Fibroblast of lung (primary cell): Measurements from ENCODE around the gene IRAG1. TPM values are rescaled to one million over a fixed set of nuclear protein-coding genes. Genes with fewer than 3 reads are reported as not detected.

Experiments
- DNase-seq, 2 donors: peaks; one replicate each; pipeline versions ENCODE4 v3.0.0 to v3.0.0-alpha.2; 2010; ENCODE audit warnings: low read depth in 2 of 2
- H2AFZ ChIP-seq: 2 replicates; pipeline ENCODE4 v1.5.1; 2012; ENCODE audit warnings: low read length, control low read depth, inconsistent platforms
- H3K27ac ChIP-seq: 2 replicates; pipeline ENCODE4 v1.5.1; 2011; ENCODE audit warnings: low read length, control low read depth; ENCODE audit not compliant: insufficient read depth
- H3K27me3 ChIP-seq: 2 replicates; pipeline ENCODE4 v1.5.1; 2011; ENCODE audit warnings: mild to moderate bottlenecking, low read length; ENCODE audit not compliant: control insufficient read depth, insufficient read depth
- H3K36me3 ChIP-seq: 2 replicates; pipeline ENCODE4 v1.5.1; 2011; ENCODE audit warnings: low read length; ENCODE audit not compliant: control insufficient read depth, insufficient read depth
- H3K4me1 ChIP-seq: 2 replicates; pipeline ENCODE4 v1.5.1; 2011; ENCODE audit warnings: low read length; ENCODE audit not compliant: control insufficient read depth, insufficient read depth; ENCODE audit errors: extremely low read depth
- H3K4me2 ChIP-seq: 2 replicates; pipeline ENCODE4 v1.5.1; 2011; ENCODE audit warnings: low read length, control low read depth; ENCODE audit not compliant: insufficient read depth; ENCODE audit errors: extremely low read depth
- H3K4me3 ChIP-seq, 4 experiments: fragments of 200-600 bp in 1 of 4; sonication (generic) in 1 of 4; replicated peaks in 1 of 4; 2 replicates each; pipeline ENCODE4 v1.5.1; 2011 to 2016; ENCODE audit warnings: low read length in 4 of 4, low read depth in 3 of 4, mild to moderate bottlenecking in 3 of 4, control low read depth in 2 of 4, inconsistent platforms in 1 of 4, mixed read lengths in 1 of 4; ENCODE audit not compliant: insufficient read depth in 1 of 4; ENCODE audit errors: control extremely low read depth in 1 of 4
- H3K79me2 ChIP-seq: 2 replicates; pipeline ENCODE4 v1.5.1; 2012; ENCODE audit warnings: mild to moderate bottlenecking, low read length, inconsistent platforms; ENCODE audit not compliant: control insufficient read depth, insufficient read depth
- H3K9ac ChIP-seq: 2 replicates; pipeline ENCODE4 v1.5.1; 2011; ENCODE audit warnings: mild to moderate bottlenecking, low read length, control low read depth; ENCODE audit not compliant: insufficient read depth
- H3K9me3 ChIP-seq: 2 replicates; pipeline ENCODE4 v1.5.1; 2012; ENCODE audit warnings: low read depth, low read length; ENCODE audit not compliant: control insufficient read depth, insufficient read depth
- H4K20me1 ChIP-seq: 2 replicates; pipeline ENCODE4 v1.5.1; 2011; ENCODE audit warnings: low read length; ENCODE audit not compliant: control insufficient read depth, insufficient read depth; ENCODE audit errors: extremely low read depth
- EZH2 ChIP-seq: IDR thresholded peaks from 2 replicates; pipeline ENCODE4 v1.5.1; 2012; ENCODE audit warnings: low read length, control low read depth, mild to moderate bottlenecking; ENCODE audit errors: missing control alignments
- polyA plus RNA-seq, 2 donors: library from polyadenylated mRNA; depleted of rRNA in 1 of 2; stranded (reverse) in 1 of 2; unstranded in 1 of 2; fragments of >200 nt; gene quantifications; 2 replicates each; pipeline ENCODE4 v1.2.1, GENCODE V29; 2011 to 2012; ENCODE audit warnings: missing spikeins in 1 of 2
- total RNA-seq: library from RNA; depleted of rRNA; stranded (reverse); fragments of >200 nt; gene quantifications from 2 replicates; pipeline ENCODE4 v1.2.1, GENCODE V29; 2014
- TF ChIP-seq, protein P1 (sequence below), 2 donors: IDR thresholded peaks in 1 of 2; conservative IDR thresholded peaks in 1 of 2; 1 replicate in 1 of 2; 2 replicates in 1 of 2; pipeline ENCODE4 v1.5.1; 2011 to 2012; ENCODE audit warnings: low read length in 2 of 2, control low read depth in 1 of 2, inconsistent platforms in 1 of 2, low read depth in 1 of 2, mild to moderate bottlenecking in 1 of 2

IRAG1 gene
- total and polyA plus RNA-seq, 2 donors (not counting 1 experiment from before 2014, with no cell fraction given): 55.5 to 90.0 TPM

DNA sequence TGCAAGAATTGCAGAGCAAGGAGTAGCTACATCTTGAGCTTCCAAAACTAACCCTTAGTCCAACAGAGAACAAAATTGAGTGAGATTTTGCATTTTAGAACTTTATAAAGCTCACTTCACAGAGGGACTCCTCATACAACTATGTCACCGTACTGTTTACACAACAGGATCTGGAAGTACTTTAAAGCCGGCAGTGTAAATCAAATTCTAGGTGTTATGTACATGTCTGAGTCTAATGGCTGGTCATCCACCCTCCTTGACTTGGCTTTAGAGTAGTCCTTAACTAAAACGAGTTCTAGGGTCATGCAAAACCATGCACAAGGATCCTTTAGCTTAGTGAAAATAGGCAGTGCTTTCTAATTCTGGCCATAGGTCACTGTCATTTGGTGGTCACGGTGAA lies 23.5 kb downstream of the IRAG1 start:
- Histone ChIP-seq H3K4me3 (no peak overlapping the region), H3K27me3 (no peaks in the 10 kb centered on the region), H3K36me3 (no peaks in the 10 kb centered on the region), H3K4me1 (peaks cover 52% of the 10 kb centered on the region), H3K4me2 (no peak overlapping the region), H3K9me3 (no peaks in the 10 kb centered on the region), H3K79me2 (peaks cover 3% of the 10 kb centered on the region), H4K20me1 (no peaks in the 10 kb centered on the region), H3K27ac (no peak overlapping the region), H3K9ac (no peak overlapping the region), H2AFZ (no peak overlapping the region)
- TF ChIP-seq EZH2: no peak
- TF ChIP-seq, protein P1, sequence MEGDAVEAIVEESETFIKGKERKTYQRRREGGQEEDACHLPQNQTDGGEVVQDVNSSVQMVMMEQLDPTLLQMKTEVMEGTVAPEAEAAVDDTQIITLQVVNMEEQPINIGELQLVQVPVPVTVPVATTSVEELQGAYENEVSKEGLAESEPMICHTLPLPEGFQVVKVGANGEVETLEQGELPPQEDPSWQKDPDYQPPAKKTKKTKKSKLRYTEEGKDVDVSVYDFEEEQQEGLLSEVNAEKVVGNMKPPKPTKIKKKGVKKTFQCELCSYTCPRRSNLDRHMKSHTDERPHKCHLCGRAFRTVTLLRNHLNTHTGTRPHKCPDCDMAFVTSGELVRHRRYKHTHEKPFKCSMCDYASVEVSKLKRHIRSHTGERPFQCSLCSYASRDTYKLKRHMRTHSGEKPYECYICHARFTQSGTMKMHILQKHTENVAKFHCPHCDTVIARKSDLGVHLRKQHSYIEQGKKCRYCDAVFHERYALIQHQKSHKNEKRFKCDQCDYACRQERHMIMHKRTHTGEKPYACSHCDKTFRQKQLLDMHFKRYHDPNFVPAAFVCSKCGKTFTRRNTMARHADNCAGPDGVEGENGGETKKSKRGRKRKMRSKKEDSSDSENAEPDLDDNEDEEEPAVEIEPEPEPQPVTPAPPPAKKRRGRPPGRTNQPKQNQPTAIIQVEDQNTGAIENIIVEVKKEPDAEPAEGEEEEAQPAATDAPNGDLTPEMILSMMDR (conservative IDR thresholded peaks at IDR 0.05 in 1 of 2, IDR thresholded peaks at IDR 0.05 in 1 of 2; ENCODE audit: low read depth in 1 of 2, low read length in 2 of 2): no peak
- DNase-seq: no peak

DNA sequence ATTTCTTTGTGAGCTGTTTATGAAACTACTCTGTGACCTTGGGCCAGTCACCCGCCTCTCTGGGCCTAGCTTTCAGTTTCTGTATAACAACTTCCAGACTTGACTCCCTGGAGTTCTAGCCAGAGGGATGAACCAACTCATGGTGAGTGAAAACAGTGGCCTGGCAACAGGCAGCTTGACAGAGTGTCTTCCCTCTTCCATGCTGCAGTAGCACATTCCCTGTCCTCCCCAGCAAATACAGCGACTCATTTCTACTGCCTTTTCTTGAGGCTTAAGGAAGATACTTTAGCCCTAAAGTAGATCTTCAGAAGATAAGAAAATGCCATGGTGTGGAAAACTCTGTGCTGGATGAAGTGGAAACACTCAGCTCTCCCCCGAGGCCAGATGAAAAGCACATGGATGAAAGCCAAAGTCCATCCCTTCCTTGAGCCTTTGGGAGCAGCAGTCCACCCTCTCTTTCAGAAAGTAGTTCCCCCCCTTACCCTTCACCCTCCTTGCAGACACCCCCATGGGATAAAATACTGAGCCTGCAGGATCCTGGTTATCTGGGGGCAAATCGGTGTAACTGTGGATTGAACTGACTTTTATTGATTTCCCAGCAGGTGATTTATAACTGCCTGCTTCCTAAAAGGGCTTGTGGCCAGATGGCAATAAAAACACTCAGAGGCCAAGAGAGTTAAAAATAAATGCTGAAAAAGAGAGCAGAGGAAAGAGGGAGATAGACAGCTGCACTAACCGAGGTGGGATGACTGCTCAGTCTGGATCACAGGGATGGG lies 24.1 kb downstream of the IRAG1 start:
- Histone ChIP-seq H3K27ac (peak overlapping the region; percentile 11), H4K20me1 (no peaks in the 10 kb centered on the region), H2AFZ (no peak overlapping the region), H3K4me3 (no peak overlapping the region), H3K27me3 (no peaks in the 10 kb centered on the region), H3K79me2 (peaks cover 3% of the 10 kb centered on the region), H3K9ac (no peak overlapping the region), H3K4me2 (peak overlapping the region; percentile 17), H3K4me1 (peaks cover 46% of the 10 kb centered on the region), H3K36me3 (no peaks in the 10 kb centered on the region), H3K9me3 (no peaks in the 10 kb centered on the region)
- TF ChIP-seq EZH2: no peak
- TF ChIP-seq, protein P1 (conservative IDR thresholded peaks at IDR 0.05 in 1 of 2, IDR thresholded peaks at IDR 0.05 in 1 of 2; ENCODE audit: low read depth in 1 of 2, low read length in 2 of 2): no peak
- DNase-seq: peak; percentile 39 to 62

DNA sequence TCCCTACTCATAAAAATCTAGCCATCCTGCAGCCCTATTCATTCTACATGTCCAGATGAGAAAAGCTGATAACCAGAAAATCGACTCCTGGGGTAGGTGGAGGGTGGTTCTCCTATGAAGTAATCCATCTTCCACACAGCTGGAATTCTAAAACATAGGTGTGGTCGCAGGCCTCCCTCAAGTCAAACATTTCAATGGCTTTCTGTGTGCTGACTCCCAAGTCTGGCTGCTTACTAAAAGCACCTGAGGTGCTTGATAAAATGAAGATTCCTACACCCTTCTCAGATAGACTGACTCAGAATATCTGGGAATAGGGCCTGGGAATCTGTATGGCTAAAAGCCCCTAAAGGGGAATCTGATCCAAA lies 26.1 kb downstream of the IRAG1 start:
- TF ChIP-seq, protein P1 (conservative IDR thresholded peaks at IDR 0.05 in 1 of 2, IDR thresholded peaks at IDR 0.05 in 1 of 2; ENCODE audit: low read depth in 1 of 2, low read length in 2 of 2): no peak
- TF ChIP-seq EZH2: no peak
- H3K27ac ChIP-seq: peak overlapping the region; percentile 88
- peak overlapping the region; percentile 1 for H3K4me2 ChIP-seq
- no peaks in the 10 kb centered on the region for H4K20me1 ChIP-seq
- no peaks in the 10 kb centered on the region for H3K36me3 ChIP-seq
- no peak overlapping the region for H3K9ac ChIP-seq
- peak in 1 of 2 donors; percentile 33 for DNase-seq
- peaks cover 3% of the 10 kb centered on the region for H3K79me2 ChIP-seq
- no peaks in the 10 kb centered on the region for H3K9me3 ChIP-seq
- no peaks in the 10 kb centered on the region for H3K27me3 ChIP-seq
- no peak overlapping the region for H2AFZ ChIP-seq
- H3K4me3 ChIP-seq: no peak overlapping the region
- peaks cover 36% of the 10 kb centered on the region for H3K4me1 ChIP-seq
